ENCODE measurements around the gene ATP11C.

DNA sequence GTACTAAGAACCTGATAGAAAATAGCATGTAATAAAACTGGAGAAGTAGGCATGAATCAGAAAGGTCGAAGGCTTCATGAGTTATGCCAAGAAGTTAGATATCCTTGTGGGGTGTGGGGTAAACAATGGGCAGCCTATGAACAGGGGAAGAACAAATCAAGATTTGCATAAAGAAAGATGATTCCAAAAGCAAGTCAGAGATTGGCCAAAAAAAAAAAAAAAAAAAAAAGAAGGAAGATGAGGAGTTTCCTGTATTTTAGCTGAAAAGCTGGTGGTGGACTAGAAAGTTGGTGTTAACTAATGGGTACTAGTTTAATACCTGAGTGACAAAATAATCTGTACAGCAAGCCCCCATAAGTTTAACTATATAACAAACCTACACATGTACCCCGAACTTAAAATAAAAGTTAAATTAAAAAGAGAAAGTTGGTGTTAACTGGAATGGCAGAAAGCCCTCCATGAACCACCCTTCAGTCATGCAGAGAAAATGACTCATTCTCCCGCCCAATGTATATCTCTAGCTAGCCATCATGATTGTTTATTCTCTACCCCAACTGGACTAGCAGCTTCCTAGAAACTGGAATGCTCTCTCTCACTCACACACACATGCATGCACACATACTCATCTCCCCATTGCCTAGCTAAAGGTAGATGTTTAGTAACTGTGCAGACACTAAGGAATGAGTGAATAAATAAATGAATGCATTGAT, 41.7 kb downstream of the ATP11C start:
- no peak for TF ChIP-seq POLR2AphosphoS5 (IDR thresholded peaks at IDR 0.05; ENCODE audit: low read depth)
- TF ChIP-seq, protein P1, sequence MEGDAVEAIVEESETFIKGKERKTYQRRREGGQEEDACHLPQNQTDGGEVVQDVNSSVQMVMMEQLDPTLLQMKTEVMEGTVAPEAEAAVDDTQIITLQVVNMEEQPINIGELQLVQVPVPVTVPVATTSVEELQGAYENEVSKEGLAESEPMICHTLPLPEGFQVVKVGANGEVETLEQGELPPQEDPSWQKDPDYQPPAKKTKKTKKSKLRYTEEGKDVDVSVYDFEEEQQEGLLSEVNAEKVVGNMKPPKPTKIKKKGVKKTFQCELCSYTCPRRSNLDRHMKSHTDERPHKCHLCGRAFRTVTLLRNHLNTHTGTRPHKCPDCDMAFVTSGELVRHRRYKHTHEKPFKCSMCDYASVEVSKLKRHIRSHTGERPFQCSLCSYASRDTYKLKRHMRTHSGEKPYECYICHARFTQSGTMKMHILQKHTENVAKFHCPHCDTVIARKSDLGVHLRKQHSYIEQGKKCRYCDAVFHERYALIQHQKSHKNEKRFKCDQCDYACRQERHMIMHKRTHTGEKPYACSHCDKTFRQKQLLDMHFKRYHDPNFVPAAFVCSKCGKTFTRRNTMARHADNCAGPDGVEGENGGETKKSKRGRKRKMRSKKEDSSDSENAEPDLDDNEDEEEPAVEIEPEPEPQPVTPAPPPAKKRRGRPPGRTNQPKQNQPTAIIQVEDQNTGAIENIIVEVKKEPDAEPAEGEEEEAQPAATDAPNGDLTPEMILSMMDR (IDR thresholded peaks at IDR 0.05; ENCODE audit: insufficient read depth, low read length): no peak
- TF ChIP-seq, protein P2, sequence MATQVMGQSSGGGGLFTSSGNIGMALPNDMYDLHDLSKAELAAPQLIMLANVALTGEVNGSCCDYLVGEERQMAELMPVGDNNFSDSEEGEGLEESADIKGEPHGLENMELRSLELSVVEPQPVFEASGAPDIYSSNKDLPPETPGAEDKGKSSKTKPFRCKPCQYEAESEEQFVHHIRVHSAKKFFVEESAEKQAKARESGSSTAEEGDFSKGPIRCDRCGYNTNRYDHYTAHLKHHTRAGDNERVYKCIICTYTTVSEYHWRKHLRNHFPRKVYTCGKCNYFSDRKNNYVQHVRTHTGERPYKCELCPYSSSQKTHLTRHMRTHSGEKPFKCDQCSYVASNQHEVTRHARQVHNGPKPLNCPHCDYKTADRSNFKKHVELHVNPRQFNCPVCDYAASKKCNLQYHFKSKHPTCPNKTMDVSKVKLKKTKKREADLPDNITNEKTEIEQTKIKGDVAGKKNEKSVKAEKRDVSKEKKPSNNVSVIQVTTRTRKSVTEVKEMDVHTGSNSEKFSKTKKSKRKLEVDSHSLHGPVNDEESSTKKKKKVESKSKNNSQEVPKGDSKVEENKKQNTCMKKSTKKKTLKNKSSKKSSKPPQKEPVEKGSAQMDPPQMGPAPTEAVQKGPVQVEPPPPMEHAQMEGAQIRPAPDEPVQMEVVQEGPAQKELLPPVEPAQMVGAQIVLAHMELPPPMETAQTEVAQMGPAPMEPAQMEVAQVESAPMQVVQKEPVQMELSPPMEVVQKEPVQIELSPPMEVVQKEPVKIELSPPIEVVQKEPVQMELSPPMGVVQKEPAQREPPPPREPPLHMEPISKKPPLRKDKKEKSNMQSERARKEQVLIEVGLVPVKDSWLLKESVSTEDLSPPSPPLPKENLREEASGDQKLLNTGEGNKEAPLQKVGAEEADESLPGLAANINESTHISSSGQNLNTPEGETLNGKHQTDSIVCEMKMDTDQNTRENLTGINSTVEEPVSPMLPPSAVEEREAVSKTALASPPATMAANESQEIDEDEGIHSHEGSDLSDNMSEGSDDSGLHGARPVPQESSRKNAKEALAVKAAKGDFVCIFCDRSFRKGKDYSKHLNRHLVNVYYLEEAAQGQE (IDR thresholded peaks at IDR 0.05; ENCODE audit: insufficient replicate concordance, low read depth): no peak

All from HL-60 (cell line).